PC-9 (cell line): ENCODE results near the gene ARHGDIB. TPM values are rescaled to one million over a fixed set of nuclear protein-coding genes. Genes with fewer than 3 reads are reported as not detected.

Experiments used
- BruUV-seq: library from RNA; stranded (reverse); fragments of 400-500 nt; replicated peaks from 2 replicates; lab custom pipeline; 2021; lab: Mats Ljungman, UMichigan
- CTCF ChIA-PET: fragments of 300-600 bp; sonication (Branson Sonifier 250); formaldehyde crosslinking; loops from one replicate; lab custom pipeline; 2022; ENCODE audit warnings: antibody characterized with exemption; lab: Charles Lee
- POLR2A ChIA-PET: fragments of 300-600 bp; sonication (Branson Sonifier 250); formaldehyde crosslinking; loops from one replicate; lab custom pipeline; 2022; ENCODE audit warnings: antibody characterized with exemption; ENCODE audit not compliant: unreplicated experiment; lab: Charles Lee
- DNase-seq, 2 experiments: peaks; one replicate each; pipeline versions ENCODE4 v3.0.0 to v3.0.0-alpha.2; 2015 to 2022; ENCODE audit warnings: mixed read lengths in 1 of 2
- H2AFZ ChIP-seq: fragments of 200-600 bp; sonication (generic); 2 replicates; pipeline ENCODE4 v1.8.1; 2017; ENCODE audit warnings: antibody characterized with exemption
- H3F3A ChIP-seq: fragments of 200-600 bp; sonication (generic); 2 replicates; pipeline ENCODE4 v1.8.1; 2017; ENCODE audit warnings: antibody characterized with exemption, mild to moderate bottlenecking, low read depth; ENCODE audit not compliant: insufficient read depth
- H3K27ac ChIP-seq: fragments of 200-600 bp; sonication (generic); 2 replicates; pipeline ENCODE4 v1.6.1; 2016; ENCODE audit warnings: mixed run types
- H3K27me3 ChIP-seq: fragments of 200-600 bp; sonication (generic); 2 replicates; pipeline ENCODE4 v1.6.1; 2016; ENCODE audit warnings: low read depth, mixed run types; ENCODE audit not compliant: insufficient read depth
- H3K36me3 ChIP-seq: fragments of 200-600 bp; sonication (generic); 2 replicates; pipeline ENCODE4 v1.6.1; 2016; ENCODE audit warnings: low read depth, mixed run types
- H3K4me1 ChIP-seq: fragments of 200-600 bp; sonication (generic); replicated peaks from 2 replicates; pipeline ENCODE4 v1.6.1; 2016; ENCODE audit warnings: mixed run types; ENCODE audit not compliant: insufficient read depth
- H3K4me2 ChIP-seq: fragments of 200-600 bp; sonication (generic); 2 replicates; pipeline ENCODE4 v1.6.1; 2017; ENCODE audit warnings: mixed run types
- H3K4me3 ChIP-seq: fragments of 200-600 bp; sonication (generic); 2 replicates; pipeline ENCODE4 v1.6.1; 2016; ENCODE audit warnings: mixed run types
- H3K79me2 ChIP-seq: fragments of 200-600 bp; sonication (generic); 2 replicates; pipeline ENCODE4 v1.6.1; 2017; ENCODE audit warnings: low read depth, mixed run types
- H3K9me2 ChIP-seq: fragments of 200-600 bp; sonication (generic); 2 replicates; pipeline ENCODE4 v1.8.1; 2017; ENCODE audit warnings: mild to moderate bottlenecking; ENCODE audit not compliant: insufficient read depth
- H3K9me3 ChIP-seq: fragments of 200-600 bp; sonication (generic); 2 replicates; pipeline ENCODE4 v1.8.1; 2016; ENCODE audit warnings: low read depth; ENCODE audit not compliant: insufficient read depth
- H4K20me1 ChIP-seq: fragments of 200-600 bp; sonication (generic); 2 replicates; pipeline ENCODE4 v1.8.1; 2017; ENCODE audit not compliant: insufficient read depth
- EZH2 ChIP-seq: fragments of 200-600 bp; sonication (generic); IDR thresholded peaks from 2 replicates; pipeline ENCODE4 v1.8.0; 2017; ENCODE audit warnings: antibody characterized with exemption, low read depth
- intact Hi-C: fragments of 100-400 bp; cut with micrococcal nuclease; formaldehyde crosslinking; loops from one replicate; pipeline ENCODE4 v1.10.0; 2022; ENCODE audit not compliant: unreplicated experiment
- total RNA-seq: library from RNA; stranded (reverse); gene quantifications from 2 replicates; pipeline ENCODE4 v1.2.3, GENCODE V29; 2021
- TF ChIP-seq, protein P1 (sequence below): fragments of 200-600 bp; sonication (generic); conservative IDR thresholded peaks from 2 replicates; pipeline ENCODE4 v1.6.1; 2017; ENCODE audit warnings: mixed run types, antibody characterized with exemption, mild to moderate bottlenecking, moderate library complexity

The ARHGDIB gene
- total RNA-seq, 1 experiment from 2014 or later: 470 TPM

DNA sequence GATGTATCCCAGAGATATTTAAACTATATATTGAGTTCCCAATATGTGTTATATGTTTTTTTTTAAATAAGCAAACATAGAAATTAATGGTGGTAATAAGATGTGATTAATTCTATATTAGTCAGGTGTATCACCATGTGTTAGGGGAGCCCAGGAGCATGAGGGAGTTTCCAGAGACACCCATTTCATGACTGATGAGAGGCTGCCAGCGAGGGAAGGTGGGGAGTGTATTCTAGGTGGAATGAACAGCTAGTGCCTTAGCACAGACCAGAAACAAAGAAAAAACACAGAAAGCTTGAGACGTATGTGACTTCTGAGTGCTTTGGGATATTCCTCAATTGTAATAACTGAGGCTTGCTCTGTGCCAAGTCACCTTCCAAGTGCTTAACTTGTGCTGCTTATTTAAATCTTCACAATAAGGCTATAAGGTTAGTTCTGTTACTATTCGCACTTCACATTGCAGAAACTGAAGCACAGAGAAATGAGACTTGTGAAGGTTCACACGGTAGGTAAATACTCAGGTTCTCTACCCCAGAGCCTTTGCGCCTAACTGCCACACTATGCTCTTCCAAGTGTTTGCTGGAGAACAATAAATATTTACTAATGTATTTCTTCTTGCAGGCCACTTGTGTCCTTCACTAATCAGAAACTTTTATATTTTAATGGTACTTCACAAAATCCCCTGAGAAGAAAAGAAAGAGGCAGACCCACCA, 57.9 kb downstream of the ARHGDIB start:
- Histone ChIP-seq H3K4me1 (no peaks in the 10 kb centered on the region), H2AFZ (no peak overlapping the region), H3K9me3 (peaks cover 4% of the 10 kb centered on the region; the same call in 1 of the 2 replicates), H3K27ac (no peak overlapping the region), H3F3A (no peaks in the 10 kb centered on the region), H3K9me2 (no peaks in the 10 kb centered on the region), H3K79me2 (no peaks in the 10 kb centered on the region), H3K4me3 (no peak overlapping the region), H4K20me1 (no peaks in the 10 kb centered on the region), H3K36me3 (no peaks in the 10 kb centered on the region), H3K4me2 (no peak overlapping the region), H3K27me3 (no peaks in the 10 kb centered on the region)
- POLR2A ChIA-PET: no interaction called here
- DNase-seq: no peak
- intact Hi-C loops: no loop called here
- no TSS peak for BruUV-seq
- CTCF ChIA-PET: no interaction called here
- no peak for TF ChIP-seq EZH2
- TF ChIP-seq, protein P1, sequence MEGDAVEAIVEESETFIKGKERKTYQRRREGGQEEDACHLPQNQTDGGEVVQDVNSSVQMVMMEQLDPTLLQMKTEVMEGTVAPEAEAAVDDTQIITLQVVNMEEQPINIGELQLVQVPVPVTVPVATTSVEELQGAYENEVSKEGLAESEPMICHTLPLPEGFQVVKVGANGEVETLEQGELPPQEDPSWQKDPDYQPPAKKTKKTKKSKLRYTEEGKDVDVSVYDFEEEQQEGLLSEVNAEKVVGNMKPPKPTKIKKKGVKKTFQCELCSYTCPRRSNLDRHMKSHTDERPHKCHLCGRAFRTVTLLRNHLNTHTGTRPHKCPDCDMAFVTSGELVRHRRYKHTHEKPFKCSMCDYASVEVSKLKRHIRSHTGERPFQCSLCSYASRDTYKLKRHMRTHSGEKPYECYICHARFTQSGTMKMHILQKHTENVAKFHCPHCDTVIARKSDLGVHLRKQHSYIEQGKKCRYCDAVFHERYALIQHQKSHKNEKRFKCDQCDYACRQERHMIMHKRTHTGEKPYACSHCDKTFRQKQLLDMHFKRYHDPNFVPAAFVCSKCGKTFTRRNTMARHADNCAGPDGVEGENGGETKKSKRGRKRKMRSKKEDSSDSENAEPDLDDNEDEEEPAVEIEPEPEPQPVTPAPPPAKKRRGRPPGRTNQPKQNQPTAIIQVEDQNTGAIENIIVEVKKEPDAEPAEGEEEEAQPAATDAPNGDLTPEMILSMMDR: no peak

DNA sequence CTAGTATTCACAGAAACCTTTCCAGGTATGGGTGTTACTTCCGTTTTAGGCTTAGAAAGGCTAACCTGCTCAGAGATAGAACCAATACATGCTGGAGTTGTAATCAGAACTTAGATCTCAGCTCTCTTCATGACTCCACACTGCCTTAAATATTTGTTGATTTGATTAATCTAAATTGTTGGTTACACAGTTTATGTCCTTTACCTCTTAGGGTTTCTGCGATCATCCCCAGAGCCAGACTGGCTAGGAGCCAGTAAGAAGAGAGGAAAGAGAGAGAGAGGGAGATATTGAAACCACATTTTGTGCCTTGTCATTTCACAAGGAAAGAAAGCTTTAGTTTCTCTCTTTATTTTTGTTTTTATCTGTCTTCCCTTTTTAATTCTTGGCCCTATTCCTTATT, 58.9 kb downstream of the ARHGDIB start:
- peaks cover 4% of the 10 kb centered on the region; the same call in 1 of the 2 replicates for H3K9me2 ChIP-seq
- DNase-seq: no peak

DNA sequence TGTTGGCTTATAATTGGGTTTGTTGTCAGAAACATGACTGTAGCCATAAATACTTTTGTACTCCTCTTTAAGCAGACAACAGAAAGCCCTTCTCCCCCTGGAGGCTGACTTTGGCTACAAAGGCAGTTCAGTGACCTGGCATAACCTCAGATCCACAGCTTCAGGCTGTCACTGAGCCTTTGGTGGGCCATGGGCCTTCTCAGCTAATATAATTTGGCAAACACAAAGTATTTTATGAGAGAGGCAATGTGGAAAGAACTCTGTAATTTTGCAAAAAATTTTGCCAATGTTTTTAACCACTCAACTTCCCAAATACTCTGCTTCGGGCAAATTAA, 60.2 kb downstream of the ARHGDIB start:
- DNase-seq: no peak
- ChIA-PET CTCF (no interaction called here), POLR2A (no interaction called here)
- no peaks in the 10 kb centered on the region for H3K4me1 ChIP-seq
- H4K20me1 ChIP-seq: no peaks in the 10 kb centered on the region
- no peaks in the 10 kb centered on the region for H3K9me3 ChIP-seq
- no peaks in the 10 kb centered on the region for H3K36me3 ChIP-seq
- H3K4me3 ChIP-seq: no peak overlapping the region
- no peaks in the 10 kb centered on the region for H3F3A ChIP-seq
- H3K4me2 ChIP-seq: no peak overlapping the region
- BruUV-seq: no TSS peak
- no peak for TF ChIP-seq EZH2
- TF ChIP-seq, protein P1: no peak
- H3K9me2 ChIP-seq: peaks cover 4% of the 10 kb centered on the region; the same call in 1 of the 2 replicates
- H3K27me3 ChIP-seq: no peaks in the 10 kb centered on the region
- intact Hi-C loops: no loop called here
- no peak overlapping the region for H3K27ac ChIP-seq
- H2AFZ ChIP-seq: 0 out of 2 replicates have a peak overlapping the region, but pooled peaks have one; percentile 8
- H3K79me2 ChIP-seq: no peaks in the 10 kb centered on the region

More for the DNA sequence above, 58.9 kb downstream of the ARHGDIB start:
- Histone ChIP-seq H3F3A (no peaks in the 10 kb centered on the region), H3K4me1 (no peaks in the 10 kb centered on the region), H3K79me2 (no peaks in the 10 kb centered on the region), H3K36me3 (no peaks in the 10 kb centered on the region), H2AFZ (no peak overlapping the region), H3K9me3 (no peaks in the 10 kb centered on the region), H3K4me2 (no peak overlapping the region), H3K4me3 (no peak overlapping the region), H3K27ac (no peak overlapping the region), H4K20me1 (no peaks in the 10 kb centered on the region), H3K27me3 (no peaks in the 10 kb centered on the region)
- TF ChIP-seq EZH2: no peak
- TF ChIP-seq, protein P1: no peak
- ChIA-PET POLR2A (no interaction called here), CTCF (interaction anchor here (0.6 kb wide), 1 partner anchor 15 kb away, joined by 3 read pairs; no protein-coding TSS in a partner anchor)
- intact Hi-C loops: no loop called here
- no TSS peak for BruUV-seq
